Fibroblast of skin of back (primary cell): ENCODE results near the gene TTC7B.

Experiments
- DNase-seq: peaks from one replicate; pipeline ENCODE4 v3.0.0-alpha.2; 2013

The TTC7B gene

DNA sequence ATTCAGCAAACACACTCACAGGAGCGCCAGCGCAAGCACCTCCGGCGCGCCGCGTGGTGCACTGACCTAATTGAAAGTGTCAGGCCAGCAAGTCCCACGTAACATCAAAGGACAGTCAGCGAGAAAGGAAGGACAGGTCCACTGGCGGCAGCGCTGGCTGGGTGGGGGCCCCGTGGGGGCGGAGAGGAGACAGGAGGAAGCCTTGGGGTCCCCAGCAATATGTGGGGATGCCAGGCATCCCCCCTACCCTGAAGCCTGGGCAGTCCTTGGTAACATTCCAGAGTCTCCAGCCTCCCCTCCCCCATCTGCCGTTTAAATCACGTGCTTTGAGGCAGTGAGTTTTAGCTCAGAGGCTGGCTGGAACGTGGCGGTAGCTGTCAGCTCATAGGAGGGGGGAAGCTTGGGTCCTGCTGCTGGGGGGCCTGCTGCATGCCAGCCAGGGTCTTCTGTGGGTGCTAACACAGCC is 260.2 kb downstream of the TTC7B start:
- DNase-seq: no peak

DNA sequence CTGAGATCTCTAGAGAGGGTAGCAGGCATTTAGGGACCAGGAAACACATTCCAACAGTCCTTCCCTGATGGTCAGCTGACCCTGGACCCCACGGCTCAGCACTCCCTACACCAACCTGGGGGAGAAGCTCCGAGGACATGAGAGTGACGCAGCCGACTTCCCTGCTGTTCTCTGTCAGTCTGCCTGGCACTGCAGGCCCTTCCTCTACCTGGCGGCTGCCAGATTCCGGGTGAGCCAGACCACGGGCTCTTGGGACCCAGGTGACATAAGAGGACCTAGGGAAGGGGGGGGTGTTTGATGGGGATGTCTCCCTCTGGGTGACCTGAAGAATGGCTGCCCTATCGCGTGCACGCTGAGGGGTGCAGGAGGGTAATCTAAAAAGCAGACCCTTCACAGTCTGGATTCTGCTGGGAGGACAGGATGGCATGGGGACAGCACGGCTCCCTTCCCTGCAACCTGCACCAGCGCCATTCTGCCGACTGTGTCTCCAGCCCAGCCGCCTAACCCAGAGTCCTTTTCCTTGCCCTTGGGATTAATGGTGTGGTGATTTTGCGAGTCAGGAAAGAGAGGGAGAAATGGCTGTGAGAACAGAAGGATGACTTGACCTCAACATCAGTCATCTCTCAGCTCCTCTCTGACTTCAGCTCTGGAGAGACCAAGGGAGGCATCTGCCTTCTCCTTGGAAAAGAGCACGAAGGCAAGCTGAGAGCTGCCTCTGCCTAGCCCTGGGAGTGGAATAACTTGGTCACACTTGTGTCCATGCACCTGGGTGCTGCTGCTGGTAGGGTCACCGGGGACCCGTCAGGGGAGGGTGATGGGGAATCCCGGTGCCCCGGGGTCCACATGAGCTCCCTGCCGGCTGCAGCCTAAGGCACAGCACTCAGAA is 260.9 kb downstream of the TTC7B start:
- DNase-seq: no peak

DNA sequence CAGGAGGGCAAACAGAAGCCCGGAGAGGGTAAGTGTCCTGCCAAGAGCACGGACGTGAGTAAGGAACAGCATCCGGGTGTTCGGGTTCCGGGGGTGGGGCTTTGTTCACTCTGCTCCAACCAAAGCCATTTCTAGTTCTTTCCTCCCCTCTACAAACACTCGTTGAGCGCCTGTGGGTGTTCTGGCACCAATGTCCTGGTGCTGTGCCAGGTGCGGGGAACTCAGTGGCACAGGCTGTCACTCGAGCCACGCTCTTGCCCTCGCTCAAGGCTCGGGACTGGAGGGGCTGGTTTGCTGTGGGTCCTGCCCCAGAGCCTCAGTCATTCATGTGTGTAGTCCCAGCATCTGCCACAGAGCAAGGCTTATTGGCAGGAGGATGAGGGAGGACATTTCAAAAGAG is 261.9 kb downstream of the TTC7B start:
- DNase-seq: no peak

DNA sequence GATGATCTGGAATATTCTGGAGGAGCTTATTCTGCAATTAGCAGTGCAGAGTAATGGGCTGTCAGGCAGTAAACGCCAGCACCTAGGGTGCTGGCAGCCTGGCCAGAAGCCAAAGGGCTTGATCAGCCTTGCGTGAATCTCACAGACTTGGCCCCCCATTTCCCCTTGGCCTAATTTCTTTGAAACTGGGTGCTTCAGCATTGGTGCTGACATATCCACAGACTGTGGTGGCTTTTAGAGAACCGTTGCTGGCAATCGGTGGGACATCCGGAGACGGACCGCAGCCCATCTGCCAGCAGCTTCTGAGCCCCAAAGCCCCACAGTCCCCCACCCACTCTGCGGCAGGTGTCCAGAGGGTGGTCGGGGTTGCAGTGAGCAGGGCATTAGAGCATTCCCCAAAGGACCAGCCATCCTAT is 262.3 kb downstream of the TTC7B start:
- no peak for DNase-seq

DNA sequence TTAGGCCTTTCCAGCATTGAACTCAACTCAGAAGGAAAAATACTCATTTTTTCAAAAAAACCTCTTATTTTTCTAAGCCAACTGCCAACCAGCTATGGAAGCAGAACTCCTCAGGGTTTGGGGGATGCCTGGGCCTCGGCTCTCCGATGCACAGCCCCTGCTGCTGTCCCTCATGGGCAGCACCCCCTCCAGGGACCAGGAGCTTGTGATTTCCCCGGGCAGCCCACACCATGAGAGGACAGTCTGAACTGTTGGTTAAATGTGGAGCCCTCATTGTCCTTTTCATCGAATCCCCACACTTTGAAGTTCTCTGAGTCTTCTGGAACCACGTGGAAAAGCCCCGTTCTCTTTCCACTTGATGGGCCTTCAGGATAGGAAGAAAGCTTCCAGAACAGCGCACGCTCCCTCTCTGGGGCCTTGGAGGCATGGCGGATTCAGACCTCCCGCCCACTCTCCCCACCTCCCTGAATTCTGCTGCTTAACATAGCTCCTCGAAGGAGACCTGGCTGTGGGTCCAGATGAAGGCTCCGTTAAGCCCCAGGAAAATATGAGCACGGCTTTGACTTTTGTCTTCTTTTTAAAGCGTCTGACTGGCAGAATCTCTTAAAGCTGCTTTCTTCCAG is 262.8 kb downstream of the TTC7B start:
- DNase-seq: no peak

DNA sequence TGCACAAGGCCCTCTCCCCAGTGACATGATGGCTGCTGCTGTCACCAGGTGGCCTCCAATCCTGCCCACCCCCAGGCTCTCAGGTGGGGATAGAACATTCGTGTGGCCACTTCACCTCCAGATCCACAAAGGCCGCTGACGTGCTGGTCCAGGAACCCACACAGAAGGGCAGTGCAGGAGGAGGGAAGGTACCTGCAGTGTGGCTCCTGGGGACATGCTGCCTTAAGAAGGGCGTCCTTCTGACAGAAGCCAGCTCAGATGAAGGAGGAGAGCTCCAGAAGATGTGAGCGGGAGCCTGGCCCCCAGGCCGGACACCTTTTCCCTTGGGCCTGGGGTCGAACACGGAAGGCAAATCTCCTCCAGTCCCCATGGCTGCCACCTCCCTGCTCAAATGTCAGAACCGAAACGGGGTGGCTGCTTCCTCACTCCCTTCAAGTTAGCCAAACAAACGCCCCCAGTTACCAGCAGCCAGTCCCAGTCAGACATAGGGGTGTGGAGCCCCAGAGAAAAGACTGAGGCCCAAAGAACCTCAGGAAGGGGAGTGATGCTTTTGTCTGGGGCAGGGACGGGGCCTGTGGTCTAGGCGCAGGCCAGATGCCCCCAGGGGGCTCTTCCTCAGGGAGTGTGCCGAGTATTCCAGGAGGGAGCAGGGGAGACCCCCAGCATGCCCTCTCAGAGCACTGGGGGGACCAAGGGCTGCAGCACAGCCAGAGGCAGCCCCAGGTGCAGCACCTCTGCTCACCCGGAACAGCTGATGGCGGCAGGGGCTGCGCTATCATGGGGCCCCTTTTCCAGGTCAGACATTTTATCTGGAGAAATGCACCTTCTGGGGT is 263.5 kb downstream of the TTC7B start:
- no peak for DNase-seq

DNA sequence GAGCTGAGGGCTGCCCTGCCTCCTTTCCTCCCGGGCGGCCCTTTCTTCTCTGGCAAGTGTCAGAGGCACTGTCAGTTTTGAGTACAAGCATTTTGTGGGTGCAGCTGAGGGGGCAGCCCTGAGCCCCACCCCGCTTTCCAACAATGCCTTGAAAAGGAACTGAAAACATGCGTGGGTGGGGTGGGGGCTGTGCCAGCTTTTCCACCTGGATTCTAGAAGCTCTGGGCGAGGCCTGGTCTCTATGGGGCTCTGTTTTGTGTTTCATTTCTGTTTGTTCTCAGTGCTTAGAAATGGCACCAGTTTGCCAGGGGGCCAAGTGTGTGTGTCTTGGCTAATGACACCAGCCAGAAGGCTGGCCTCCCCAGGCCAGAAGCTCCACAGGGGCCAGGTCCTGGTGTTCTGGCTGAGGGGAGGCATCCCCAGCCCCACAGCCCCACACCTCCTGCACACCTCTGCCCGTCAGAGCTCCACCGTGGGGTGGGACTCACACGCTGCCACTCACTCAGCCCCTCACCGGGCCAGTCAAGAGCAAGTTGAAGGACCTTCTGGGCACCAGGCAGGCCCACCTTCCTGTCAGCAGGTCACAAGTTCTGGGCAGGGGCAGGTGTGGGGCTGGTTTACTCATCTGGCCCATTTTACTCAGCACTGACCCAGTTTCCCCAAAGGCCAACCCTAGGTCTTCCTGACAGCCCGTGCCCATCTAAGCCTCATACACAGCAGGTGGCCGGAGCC is 264.3 kb downstream of the TTC7B start:
- DNase-seq: no peak

DNA sequence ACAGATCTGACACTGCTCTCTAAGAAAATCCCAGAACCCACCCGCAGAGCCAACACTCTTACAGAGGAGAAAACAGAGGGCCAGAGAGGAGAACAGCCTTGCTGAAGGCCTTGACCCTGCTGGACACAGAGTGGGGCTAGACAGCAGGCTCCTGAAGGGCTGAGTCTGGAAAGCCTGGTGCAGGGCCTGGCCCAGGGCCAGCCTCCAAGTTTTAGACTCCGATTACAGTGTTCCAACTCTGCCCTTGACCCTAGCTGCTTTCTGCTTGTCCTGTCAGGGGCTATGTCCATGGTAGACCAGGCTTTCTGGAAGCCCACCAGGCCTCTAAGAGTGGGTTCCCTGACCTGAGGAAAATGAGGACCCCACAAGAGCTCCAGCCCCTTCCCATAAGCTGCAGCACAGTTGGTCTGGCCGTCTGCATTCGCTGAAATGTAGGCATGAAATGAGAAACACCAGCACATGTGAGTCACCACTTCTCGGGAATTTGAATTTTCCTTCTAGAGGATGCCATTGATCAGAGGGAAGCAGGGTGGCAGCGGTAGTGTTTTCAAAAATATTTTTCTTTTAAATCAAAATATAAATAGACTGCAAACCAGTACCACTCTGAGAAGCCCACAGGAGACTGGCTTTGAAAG is 265.0 kb downstream of the TTC7B start:
- peak; percentile 63 for DNase-seq

DNA sequence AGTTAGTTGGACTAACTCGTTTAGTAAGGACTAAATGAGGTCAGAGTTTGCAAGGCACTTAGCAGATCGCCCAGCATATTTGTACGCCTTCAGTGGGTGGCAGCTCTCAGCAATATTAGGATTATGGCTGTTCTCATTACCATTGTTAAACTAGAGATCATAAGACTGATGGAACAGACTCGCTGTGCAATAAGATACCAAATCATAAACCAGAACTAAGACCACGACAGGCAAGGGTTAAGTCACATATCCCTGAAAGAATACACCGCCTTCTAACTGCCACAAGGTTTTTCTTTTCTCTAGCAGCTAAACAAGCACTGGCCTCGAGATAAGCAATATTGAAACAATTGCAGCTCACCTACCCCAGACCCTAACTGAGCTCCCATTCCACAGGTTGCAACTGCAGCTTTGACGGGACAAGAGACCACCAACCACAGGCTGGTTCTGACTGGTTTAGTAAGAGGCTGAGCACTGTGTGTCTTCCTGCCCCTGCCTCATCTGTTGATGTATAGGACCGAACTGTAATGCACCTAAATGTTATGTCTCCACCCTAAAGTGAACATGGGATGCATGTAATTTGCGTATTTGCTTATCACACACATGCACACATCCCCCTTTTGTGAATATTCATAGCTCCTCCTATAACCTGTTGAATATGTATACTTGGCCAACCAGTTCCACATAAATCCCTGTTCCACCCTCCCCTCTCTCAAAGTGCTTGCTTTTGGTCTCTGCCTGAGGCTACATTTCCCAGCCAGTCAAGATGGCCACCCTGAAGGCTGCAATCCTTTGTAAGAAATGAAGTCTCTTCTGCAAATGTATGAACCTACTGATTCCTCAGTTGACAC is 266.2 kb downstream of the TTC7B start:
- DNase-seq: no peak

DNA sequence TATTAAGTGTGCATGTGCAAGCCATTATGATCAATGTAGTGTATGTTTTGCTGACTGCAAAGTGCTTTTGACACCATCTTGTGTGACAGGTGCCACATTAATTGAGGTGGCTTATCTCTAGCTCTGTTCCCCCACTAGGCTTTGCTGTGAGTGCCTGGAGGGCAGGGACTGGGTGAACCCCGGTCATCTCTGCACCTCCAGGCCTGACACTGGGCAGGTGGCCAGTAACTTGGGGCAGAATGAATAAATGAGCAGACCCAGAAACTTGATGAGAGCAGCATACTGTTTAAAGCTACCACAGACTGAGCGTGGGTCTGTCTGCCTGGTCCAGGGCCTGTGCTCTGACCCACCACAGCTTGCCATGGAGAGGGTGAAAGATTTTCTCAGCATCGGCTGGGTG is 267.8 kb downstream of the TTC7B start:
- DNase-seq: no peak

DNA sequence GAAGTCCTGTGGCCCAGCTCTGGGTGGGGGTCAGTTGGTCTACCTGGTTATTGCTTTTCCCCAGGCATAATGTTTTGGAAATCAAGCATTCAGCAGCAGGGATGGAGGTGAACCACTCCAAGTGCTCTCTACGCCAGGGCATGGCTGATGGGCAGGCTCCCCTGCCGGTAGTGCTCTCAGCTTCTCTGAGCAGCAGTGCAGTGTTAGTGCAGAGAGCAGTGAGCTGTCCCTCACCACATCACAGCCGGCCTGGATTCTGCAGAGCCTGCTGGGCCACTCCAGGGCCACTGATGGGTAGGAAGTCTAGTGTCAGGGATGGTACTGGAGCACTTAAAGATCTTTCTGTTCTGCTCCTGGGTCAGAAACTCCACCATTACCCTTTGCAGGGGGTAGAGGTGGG is 268.3 kb downstream of the TTC7B start:
- no peak for DNase-seq

DNA sequence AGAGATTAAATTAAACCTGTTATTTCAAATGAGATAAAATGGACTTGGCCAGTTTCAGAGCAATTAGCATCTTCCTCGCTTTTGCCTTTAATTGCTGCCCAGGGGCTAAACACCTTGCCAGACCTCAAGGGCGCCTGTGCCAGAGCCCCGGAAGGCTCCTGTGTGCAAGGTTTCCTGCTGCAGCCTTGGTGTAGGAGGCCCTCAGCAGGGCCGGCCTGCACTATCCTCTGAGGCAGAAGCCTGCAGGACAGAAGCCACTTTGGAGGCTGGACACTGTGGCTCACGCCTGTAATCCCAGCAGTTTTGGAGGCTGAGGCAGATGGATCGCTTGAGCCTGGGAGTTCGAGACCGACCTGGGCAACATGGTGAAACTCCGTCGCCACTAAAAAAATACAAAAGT is 269.0 kb downstream of the TTC7B start:
- DNase-seq: no peak

DNA sequence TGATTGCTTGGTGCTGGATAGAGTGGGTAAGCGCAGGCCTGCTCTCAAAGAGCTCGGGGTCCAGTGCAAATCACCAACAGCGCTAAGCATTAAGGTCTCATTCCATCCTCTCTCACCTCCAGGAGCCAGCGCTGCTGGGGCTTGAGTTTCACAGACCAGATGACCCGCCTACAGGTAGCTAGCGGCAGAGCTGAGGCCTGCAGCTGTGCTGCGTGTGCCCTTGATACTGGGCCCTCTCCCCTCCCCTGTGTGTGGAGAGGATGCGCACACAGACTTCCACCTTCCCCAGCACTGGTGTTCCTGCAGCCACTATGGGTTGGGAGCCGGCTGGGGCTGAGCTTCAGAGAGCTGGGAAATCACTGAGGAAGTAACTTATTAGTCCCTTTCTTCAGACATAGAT is 269.5 kb downstream of the TTC7B start:
- no peak for DNase-seq

DNA sequence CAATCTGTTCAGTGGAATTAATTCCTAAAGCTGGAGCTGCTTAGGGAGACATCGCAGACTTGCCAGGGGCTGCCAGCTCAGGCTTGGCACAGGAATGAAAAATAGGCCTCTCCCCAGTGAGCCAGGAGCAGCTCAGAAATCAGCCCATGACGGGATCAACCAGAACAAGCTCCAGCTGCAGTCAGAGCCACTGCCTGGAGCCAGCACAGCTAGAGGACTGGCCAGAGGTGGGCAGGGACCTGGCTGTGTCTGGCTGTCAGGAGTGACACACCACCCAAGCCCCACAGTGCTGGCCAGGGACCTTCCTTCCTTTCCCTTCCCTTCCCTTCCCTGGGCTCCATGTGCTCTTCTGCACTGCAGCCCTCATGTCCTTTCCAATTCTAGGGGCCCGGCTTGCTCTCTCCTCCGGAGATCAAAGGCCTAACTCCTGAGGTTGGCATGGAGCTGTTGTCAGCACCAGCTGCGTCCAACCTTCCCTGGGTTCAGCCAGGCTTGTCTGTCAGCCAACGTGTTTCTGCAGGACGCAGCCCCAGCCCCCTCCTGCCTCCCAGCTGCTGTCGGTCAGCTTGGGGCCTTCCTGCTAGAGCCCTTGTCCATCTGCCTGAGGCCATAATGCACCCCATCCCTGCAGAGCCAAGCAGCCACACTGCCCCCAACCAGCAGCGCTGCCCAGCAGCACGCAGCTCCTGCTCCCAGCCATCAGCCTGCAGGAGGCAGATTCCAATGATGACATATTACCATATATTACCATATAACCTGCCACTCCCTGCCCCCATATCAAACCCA is 270.1 kb downstream of the TTC7B start:
- no peak for DNase-seq

DNA sequence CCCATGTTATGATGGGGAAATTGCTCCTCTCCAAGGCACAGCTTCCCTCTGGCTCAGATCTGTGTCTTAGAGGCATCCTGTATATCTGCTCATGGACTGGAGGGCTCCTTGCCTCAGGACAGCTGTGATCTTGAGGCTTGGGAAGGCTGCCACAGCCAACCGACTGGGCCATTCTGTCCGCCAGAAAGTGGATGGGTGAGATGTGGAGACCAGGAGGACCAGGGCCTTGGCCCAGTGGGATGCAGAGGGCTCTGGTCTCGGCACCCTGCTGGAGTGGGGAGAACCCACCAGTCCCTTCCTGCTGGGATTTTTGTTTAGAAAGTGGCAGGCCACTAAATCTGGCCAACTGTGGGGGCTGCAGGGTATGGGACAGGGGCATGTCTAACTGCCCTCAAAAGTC is 270.8 kb downstream of the TTC7B start:
- no peak for DNase-seq

DNA sequence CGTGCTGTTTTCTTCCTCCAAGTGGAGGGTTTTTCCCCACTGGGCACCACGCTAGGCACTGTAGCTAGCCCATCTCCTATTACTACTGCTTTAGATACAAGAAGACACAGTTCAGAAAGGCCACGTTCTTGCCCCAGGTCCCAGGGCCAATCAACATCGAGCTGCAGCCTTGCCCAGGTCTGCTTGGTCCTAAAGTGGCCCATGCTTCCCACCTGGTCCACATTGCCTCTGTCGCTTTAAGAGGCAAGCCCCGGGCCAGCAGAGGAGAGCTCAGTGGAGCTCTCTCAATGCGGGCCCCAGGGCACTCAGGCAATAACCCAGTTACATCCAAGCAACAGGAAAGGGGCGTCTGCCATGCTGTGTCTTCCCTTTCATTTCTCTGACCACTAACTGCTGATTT is 271.3 kb downstream of the TTC7B start:
- DNase-seq: no peak

DNA sequence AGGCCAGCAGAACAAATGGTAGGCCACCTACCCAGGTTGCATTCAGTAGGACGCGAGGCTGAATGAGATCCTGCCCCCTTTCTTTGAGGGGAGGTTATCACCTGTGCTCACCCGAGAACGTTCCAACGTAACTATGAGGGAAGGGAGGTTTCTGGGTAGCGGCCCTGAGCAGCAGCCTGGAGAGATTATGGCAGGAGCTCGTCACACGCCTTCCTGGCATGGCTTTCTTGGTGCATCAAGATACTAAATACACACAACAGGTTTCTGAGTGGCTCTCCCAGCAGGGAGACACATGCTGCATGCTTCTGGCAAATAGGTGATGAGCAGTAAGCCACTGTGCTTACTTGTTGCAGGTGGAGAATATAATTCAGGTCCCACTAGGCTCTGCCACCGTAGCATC is 271.7 kb downstream of the TTC7B start:
- DNase-seq: no peak

DNA sequence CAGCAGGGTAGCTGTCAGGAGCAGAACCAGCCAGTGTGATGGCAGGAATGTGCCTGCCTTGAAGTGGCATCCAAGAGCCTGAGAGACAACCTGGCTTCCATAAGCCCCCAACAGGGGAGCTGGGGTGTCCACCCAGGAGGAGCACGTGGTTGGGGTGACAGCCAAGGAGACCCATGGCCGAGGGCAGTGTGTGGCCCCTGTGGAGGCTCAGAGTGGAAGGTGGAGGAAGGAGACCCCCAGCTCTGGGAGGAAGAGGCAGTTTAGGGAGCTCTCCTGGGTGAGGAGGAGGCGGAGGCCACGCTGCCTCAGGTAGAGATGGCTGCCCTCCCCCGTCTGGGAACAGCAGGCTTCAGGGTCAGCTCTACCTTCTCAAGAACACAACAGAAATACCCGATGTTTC is 272.4 kb downstream of the TTC7B start:
- DNase-seq: no peak

DNA sequence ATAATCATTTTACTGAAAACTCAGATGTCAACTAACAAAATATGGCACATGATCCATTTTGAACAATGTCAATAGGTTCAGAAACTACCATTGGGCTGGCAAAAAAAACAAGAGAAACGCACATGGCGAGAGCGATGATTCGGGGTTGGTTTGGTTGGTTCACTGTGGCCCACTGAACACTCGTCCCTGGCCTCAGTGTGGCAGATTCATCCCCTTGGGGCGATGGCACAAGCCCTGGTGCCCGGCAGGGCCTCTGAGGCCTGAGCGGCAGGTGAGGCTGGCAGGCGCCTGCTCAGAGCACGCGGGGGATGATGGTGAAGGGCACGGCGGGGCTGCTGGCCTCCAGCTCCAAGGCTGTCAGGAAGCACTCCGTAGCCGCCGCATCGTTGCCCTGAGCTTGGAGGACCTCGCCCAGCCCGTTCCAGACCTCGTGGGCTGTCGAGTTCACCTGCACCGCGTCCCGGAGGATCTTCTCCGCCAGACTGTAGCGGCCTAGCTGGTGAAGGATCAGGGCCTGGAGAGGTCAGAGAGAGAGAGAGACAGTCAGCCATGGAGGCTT is 275.1 kb downstream of the TTC7B start:
- DNase-seq: no peak

DNA sequence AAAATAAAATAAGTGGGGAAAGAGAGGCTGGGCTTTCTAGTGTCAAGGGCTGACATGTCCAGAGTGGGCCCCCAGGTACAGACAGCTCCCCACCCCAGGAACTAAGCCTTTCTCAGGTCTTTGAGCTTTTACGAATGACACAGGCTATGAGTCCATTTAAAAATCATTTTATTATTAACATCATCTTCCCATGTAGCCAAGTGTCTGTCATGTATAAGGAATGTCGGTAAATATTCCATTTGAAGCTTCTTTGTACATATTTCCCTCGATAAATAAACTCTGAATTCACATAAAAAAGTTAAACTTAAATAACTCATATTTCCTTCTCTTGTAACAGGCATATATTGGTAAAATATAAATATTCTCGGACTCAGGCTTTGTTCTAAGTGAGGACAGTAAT is 275.8 kb downstream of the TTC7B start:
- peak; percentile 15 for DNase-seq
